ENCODE measurements around the gene PIGL. TPM values are rescaled to one million over a fixed set of nuclear protein-coding genes. Genes with fewer than 3 reads are reported as not detected.

Gene PIGL
- total RNA-seq, 1 donor from 2014 or later, result 23.1 TPM

DNA sequence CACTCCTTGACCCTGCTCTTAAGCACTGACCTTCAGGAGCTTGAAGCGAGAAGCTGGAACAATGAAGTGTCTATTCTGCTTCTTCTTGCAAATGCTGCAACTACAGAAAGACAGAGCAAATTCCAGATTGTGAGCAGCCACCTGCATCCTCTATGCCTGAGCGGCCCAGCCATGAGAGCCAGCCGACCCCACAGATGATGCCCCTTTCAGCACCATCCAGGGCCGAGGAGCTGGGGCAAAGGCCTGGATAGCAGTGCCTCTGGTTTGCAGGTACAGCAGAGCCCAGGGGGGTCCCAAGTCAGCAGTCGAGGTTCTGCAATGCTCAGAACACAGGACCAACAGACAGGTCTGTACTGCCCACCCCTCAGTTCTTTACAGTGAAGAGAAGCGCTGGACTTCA, 131.6 kb downstream of the PIGL start:
- Mint-ChIP-seq H3K27ac (ENCODE audit: unreplicated experiment) (no peak overlapping the region), H3K4me1 (ENCODE audit: unreplicated experiment) (peaks cover 8% of the 10 kb centered on the region), H3K4me3 (ENCODE audit: unreplicated experiment) (no peak overlapping the region), H3K27me3 (ENCODE audit: unreplicated experiment) (peaks cover 7% of the 10 kb centered on the region), H3K9me3 (ENCODE audit: unreplicated experiment) (no peaks in the 10 kb centered on the region), H3K36me3 (ENCODE audit: low read depth, unreplicated experiment) (no peaks in the 10 kb centered on the region)
- TF ChIP-seq CTCF (IDR thresholded peaks at IDR 0.05; ENCODE audit: unreplicated experiment), result no peak
- DNase-seq (ENCODE audit: low spot score), result no peak

DNA sequence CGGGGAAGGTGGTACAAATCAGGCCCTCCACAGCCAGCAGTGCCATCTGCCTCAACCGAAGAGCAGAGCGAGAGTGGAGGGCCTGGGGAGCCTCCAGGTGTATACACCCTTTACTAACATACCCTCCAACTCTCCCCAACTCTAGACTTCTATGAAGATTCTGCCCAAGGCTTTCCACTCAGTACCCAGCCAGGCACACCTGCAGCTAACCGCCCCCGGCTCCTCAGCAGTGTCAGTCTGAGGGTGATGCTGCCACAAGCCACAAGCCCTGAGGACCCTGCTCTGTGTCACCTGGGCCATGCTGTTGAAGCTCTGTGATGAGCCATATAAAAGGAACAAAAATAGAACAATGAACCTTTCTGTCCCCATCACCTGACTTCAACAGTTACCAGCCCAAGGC, 132.4 kb downstream of the PIGL start:
- TF ChIP-seq CTCF (IDR thresholded peaks at IDR 0.05; ENCODE audit: unreplicated experiment), result no peak
- Mint-ChIP-seq H3K4me1 (ENCODE audit: unreplicated experiment) (peaks cover 13% of the 10 kb centered on the region), H3K27ac (ENCODE audit: unreplicated experiment) (no peak overlapping the region), H3K9me3 (ENCODE audit: unreplicated experiment) (no peaks in the 10 kb centered on the region), H3K27me3 (ENCODE audit: unreplicated experiment) (peaks cover 15% of the 10 kb centered on the region), H3K36me3 (ENCODE audit: low read depth, unreplicated experiment) (no peaks in the 10 kb centered on the region), H3K4me3 (ENCODE audit: unreplicated experiment) (no peak overlapping the region)
- DNase-seq (ENCODE audit: low spot score), result no peak

DNA sequence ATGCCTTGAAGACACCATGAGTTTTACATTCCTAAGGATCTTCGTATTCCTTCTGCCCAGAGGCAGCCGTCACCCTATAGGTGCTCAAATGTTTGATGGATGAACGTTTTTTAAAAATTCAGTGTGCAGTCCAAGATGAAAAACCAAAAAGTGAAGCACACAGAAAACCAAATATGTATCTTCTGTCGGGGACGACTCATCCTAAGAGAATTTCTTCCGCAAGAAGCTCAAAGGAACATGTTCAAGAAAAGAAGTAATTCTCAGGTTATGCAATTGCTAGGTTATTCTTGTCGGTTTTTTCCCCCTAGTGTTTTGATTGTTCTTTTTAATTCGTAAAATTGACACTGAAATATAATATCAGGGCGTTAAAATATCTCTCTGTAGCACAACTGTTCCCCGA, 134.8 kb downstream of the PIGL start:
- TF ChIP-seq CTCF (IDR thresholded peaks at IDR 0.05; ENCODE audit: unreplicated experiment), result no peak
- no peak for DNase-seq (ENCODE audit: low spot score)
- peaks cover 13% of the 10 kb centered on the region for H3K4me1 Mint-ChIP-seq (ENCODE audit: unreplicated experiment)

GRCh38 chr17:16352303-16352666, 135.3 kb downstream of the PIGL start:
- no peaks in the 10 kb centered on the region for H3K36me3 Mint-ChIP-seq (ENCODE audit: low read depth, unreplicated experiment)
- H3K4me1 Mint-ChIP-seq (ENCODE audit: unreplicated experiment), result peaks cover 13% of the 10 kb centered on the region

More for the DNA sequence above, 134.8 kb downstream of the PIGL start:
- Mint-ChIP-seq H3K27ac (ENCODE audit: unreplicated experiment) (peak overlapping the region; percentile 52), H3K4me3 (ENCODE audit: unreplicated experiment) (peak overlapping the region; percentile 91), H3K36me3 (ENCODE audit: low read depth, unreplicated experiment) (no peaks in the 10 kb centered on the region), H3K27me3 (ENCODE audit: unreplicated experiment) (peaks cover 15% of the 10 kb centered on the region), H3K9me3 (ENCODE audit: unreplicated experiment) (no peaks in the 10 kb centered on the region)

More at GRCh38 chr17:16352303-16352666, 135.3 kb downstream of the PIGL start:
- DNase-seq (ENCODE audit: low spot score), result peak; percentile 49
- H3K4me3 Mint-ChIP-seq (ENCODE audit: unreplicated experiment), result peak overlapping the region; percentile 91
- H3K27me3 Mint-ChIP-seq (ENCODE audit: unreplicated experiment), result peaks cover 15% of the 10 kb centered on the region
- no peak for TF ChIP-seq CTCF (IDR thresholded peaks at IDR 0.05; ENCODE audit: unreplicated experiment)
- H3K27ac Mint-ChIP-seq (ENCODE audit: unreplicated experiment), result peak overlapping the region; percentile 52
- H3K9me3 Mint-ChIP-seq (ENCODE audit: unreplicated experiment), result no peaks in the 10 kb centered on the region
